HG02884 (cell line): ENCODE data around the gene XAGE1A.
"Not testable (repeated sequence)": the region's sequence is repeated elsewhere in the genome, so short reads cannot be mapped to it uniquely, and the experiment has no call there.

Experiments
- ATAC-seq: cut with Tn5 transposase; IDR thresholded peaks from one replicate; pipeline ENCODE4 v1.9.1; 2021; ENCODE audit warnings: mild to moderate bottlenecking, moderate library complexity; ENCODE audit not compliant: unreplicated experiment

Gene XAGE1A, protein sequence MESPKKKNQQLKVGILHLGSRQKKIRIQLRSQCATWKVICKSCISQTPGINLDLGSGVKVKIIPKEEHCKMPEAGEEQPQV

DNA sequence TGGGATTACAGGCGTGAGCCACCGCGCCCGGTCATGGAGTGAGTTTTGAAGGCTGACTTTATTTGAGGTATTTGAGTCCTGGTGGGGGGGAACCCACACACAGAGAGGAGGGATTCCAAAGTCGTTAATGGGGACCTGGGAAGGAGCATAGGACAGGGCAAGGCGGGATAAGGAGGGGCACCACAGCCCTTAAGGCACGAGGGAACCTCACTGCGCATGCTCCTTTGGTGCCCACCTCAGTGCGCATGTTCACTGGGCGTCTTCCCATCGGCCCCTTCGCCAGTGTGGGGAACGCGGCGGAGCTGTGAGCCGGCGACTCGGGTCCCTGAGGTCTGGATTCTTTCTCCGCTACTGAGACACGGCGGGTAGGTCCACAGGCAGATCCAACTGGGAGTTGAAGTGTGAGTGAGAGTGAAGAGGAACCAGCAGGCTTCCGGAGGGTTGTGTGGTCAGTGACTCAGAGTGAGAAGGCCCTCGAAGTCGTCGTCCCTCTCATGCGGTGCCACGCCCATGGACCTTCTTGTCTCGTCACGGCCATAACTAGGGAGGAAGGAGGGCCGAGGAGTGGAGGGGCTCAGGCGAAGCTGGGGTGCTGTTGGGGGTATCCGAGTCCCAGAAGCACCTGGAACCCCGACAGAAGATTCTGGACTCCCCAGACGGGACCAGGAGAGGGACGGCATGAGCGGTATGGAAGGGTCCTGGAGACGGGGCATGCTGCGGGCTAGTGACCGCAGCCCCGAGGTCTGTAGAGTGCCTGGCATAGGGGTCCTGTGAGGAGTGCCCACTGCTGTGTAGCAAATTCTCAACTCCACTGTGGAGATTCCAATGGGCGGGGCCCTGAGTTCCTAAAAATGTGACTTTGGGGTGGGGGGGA, at the start of gene XAGE1A:
Gene XAGE1A, plus strand, starts transcription at position 264 of the 874 bp plus-strand sequence. CDS start 1,554 bp downstream, outside the sequence.
- ATAC-seq = not testable (repeated sequence)

DNA sequence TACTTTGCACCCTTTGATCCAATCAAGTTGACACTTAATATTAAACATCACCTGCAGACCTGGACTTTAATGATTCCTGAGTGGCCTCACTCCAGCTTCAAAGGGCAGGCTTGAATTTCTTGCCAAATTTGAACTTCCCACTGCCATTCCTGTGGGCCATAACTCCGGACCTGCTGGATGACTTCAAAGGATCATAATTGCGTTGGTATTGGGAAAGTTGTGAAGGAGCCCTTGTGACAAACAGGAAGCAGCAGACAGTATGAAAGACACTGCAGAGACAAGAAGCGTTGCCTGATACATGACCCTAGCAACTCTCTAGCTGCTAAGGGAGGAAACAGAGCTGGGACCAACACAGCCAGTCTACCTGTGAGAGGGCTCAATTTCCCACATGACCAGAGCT, 43.6 kb upstream of the XAGE1A start:
- ATAC-seq = not testable (repeated sequence)

DNA sequence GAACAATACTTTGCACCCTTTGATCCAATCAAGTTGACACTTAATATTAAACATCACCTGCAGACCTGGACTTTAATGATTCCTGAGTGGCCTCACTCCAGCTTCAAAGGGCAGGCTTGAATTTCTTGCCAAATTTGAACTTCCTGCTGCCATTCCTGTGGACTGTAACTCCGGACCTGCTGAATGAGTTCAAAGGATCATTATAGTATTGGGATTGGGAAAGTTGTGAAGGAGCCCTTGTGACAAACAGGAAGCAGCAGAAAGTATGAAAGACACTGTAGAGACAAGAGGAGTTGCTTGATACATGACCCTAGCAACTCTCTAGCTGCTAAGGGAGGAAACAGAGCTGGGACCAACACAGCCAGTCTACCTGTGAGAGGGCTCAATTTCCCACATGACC, 24.3 kb upstream of the XAGE1A start:
- not testable (repeated sequence) for ATAC-seq

DNA sequence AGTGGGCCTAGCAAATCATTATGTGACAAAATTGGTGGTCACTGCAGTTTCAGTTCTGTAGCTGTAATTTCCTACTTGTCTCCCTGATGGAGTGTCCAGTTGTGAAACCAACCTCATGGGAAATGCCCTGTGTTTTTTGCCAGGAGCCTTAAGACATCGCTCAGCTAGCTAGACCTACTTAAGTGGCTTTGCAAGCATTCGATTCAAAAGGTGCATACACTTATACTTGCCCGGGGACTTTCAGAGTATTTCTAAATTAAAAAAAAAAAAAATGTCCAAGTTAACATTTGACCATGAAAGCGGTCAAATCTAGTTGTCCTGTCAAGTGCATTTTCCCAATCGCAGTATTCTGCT, 788 bp downstream of the XAGE1A start:
- ATAC-seq = not testable (repeated sequence)

DNA sequence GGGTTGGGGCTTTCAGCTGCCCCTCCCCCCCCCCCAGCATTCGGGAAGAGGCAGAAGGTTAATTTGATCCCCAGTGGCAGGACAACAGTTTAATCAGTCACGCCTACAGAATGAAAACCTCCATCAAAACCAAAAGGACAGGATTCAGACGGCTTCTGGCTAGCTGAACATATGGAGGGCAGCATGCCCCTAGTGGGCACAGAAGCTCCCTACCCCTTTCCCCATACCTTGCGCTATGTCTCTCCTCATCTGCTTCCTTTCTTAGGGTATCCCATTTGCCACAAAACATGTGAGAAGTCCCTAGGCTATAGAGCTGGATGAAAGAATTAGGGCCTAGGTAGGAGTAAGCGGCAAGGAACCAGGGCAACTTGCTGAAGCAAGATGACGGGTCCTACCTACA, 5.8 kb downstream of the XAGE1A start:
- not testable (repeated sequence) for ATAC-seq

DNA sequence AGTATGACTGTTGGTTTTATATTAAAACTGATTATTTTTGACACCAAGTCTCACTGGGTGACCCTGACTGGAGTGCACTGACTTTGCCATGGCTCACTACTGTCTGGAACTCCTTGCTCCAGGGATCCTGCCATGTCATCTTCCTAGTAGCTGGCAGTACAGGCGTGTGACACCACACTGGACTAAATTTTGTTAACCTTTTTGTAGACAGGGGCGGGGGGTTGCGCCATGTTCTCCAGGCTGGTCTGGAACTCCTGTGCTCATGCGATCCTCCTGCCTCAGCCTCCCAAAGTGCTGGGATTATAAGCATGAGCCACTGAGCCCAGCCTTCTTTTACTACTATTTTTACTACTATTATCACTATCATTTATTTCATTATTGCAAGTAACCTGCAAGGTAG, 8.9 kb downstream of the XAGE1A start:
- no peak for ATAC-seq

DNA sequence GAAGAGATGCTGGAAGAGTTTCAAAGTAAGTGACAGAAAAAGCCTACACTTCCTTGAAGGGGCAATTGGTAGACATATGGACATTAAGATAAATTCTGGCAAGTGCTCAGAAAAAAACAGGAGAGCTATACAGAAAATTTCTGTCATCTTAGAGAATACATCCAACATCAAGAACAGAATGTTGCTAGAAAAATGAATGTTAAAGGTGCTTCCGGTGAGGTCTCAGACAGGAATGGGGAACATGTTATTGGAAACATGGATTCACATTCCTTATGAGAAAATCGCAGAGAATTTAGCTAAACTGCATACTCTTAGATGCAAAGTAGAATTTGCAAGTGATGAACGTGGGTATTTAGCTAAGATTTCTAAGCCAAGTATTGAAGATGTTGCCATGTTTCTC, 11.7 kb downstream of the XAGE1A start:
- no peak for ATAC-seq

DNA sequence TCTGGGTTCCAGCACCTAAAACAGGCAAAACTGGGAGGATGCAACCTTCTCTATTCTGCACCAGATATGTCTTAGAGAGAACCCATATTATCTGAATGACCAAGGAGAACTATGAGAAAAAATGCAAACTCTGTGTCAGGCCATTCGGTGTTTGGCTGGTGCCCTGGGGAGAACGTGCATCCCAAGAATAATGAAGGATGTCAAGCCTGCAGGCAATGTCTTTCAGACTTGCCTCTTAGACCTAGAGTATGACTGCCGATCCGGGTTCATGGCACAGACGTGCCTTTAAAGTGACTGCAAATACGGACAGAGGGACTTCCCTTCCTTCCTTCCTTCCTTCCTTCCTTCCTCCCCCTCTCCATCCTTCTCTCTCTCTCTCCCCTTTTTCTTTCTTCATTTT, 14.3 kb downstream of the XAGE1A start:
- ATAC-seq = no peak

DNA sequence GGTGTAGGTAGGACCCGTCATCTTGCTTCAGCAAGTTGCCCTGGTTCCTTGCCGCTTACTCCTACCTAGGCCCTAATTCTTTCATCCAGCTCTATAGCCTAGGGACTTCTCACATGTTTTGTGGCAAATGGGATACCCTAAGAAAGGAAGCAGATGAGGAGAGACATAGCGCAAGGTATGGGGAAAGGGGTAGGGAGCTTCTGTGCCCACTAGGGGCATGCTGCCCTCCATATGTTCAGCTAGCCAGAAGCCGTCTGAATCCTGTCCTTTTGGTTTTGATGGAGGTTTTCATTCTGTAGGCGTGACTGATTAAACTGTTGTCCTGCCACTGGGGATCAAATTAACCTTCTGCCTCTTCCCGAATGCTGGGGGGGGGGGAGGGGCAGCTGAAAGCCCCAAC, 15.5 kb downstream of the XAGE1A start:
- ATAC-seq = not testable (repeated sequence)

DNA sequence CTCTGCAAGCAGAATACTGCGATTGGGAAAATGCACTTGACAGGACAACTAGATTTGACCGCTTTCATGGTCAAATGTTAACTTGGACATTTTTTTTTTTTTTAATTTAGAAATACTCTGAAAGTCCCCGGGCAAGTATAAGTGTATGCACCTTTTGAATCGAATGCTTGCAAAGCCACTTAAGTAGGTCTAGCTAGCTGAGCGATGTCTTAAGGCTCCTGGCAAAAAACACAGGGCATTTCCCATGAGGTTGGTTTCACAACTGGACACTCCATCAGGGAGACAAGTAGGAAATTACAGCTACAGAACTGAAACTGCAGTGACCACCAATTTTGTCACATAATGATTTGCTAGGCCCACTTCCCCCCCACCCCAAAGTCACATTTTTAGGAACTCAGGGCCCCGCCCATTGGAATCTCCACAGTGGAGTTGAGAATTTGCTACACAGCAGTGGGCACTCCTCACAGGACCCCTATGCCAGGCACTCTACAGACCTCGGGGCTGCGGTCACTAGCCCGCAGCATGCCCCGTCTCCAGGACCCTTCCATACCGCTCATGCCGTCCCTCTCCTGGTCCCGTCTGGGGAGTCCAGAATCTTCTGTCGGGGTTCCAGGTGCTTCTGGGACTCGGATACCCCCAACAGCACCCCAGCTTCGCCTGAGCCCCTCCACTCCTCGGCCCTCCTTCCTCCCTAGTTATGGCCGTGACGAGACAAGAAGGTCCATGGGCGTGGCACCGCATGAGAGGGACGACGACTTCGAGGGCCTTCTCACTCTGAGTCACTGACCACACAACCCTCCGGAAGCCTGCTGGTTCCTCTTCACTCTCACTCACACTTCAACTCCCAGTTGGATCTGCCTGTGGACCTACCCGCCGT, 20.7 kb downstream of the XAGE1A start:
- not testable (repeated sequence) for ATAC-seq

DNA sequence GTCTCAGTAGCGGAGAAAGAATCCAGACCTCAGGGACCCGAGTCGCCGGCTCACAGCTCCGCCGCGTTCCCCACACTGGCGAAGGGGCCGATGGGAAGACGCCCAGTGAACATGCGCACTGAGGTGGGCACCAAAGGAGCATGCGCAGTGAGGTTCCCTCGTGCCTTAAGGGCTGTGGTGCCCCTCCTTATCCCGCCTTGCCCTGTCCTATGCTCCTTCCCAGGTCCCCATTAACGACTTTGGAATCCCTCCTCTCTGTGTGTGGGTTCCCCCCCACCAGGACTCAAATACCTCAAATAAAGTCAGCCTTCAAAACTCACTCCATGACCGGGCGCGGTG, 21.3 kb downstream of the XAGE1A start, which contains the start of gene XAGE1B:
Gene XAGE1B, minus strand, starts transcription at position 77 of the 339 bp plus-strand sequence. CDS start 1,536 bp downstream, outside the sequence.
- not testable (repeated sequence) for ATAC-seq

DNA sequence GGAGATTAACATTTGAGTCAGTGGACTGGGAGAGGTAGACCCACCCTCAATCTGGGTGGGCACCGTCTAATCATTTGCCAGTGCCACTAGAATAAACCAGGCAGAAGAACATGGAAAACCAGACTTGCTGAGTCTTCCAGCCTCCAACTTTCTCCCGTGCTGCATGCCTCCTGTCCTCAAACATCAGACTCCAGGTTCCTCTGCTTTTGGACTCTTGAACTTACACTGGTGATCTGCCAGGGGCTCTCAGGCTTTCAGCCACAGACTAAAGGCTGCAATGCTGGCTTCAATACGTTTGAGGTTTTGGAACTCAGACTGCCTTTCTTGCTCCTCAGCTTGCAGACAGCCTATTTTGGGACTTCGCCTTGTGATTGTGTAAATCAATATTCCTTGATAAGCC, 45.4 kb downstream of the XAGE1A start:
- ATAC-seq = not testable (repeated sequence)

DNA sequence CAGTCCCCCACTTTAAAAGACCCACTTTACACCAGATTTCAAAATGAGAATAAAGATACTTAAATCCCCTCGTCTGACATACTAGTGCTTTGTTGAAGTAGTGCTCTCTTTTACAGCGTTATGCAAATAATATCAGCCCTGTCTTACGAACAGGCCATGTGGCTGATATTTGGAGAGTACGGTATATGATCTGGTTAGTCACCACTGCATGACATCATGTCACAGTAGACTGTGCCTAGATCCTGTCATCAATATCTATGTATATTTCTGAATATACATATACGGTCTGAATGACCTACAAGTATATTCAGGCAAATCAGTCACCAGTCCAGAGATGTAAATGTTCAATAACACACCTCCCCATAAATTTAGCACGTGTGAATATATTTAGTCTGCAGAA, 46.7 kb downstream of the XAGE1A start:
- no peak for ATAC-seq

DNA sequence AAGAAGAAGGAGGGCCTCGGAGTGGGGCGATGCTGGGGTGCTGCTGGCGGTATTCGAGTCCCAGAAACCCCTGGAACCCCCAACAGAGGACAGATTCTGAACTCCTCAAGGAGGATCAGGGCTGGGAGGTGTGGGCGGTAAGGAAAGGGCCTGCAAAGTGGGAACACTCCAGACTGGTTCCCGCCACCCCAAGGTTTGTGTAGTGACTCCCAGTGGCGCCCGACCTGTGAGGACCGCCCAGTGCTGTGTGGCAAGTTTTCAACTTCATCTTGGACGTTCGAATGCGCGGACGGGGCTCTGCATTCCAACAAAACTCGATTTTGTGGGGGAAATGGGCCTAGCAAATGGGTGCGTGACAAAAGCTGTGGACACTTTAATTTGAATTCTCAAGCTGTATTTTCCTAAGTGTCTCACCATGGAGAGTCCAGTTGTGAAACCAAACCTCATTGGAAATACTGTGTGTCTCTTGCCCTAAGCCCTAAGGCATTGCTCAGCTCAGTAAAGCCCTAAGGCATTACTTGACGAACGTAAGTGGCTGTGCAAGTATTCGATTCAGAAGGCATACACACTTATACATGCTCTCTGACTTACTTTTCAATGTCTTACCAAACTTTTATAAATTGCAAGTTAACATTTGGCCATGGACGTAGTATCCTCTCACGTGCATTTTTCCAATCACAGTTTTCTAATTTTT, 48.7 kb downstream of the XAGE1A start:
- ATAC-seq = no peak

DNA sequence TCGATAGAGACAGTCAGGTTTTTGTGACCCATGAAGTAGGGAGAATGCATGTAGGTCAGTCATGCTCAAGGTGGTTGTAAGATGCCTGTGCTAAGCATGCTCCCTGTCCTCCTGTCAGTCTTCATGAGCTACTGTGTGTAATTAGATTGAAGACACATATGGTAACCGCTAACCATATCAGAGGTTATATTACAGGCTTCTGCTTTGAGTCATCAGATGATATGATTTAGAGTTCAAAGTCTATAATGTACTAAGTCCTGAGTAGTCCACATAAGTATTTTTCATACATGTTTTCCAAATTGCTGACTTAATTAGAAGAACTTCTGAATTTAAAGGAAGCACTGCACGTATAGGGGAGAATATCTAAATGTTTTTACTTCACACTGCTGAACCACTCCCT, 53.2 kb downstream of the XAGE1A start:
- not testable (repeated sequence) for ATAC-seq
